Measurements from ENCODE around the gene NELL2.

DNA sequence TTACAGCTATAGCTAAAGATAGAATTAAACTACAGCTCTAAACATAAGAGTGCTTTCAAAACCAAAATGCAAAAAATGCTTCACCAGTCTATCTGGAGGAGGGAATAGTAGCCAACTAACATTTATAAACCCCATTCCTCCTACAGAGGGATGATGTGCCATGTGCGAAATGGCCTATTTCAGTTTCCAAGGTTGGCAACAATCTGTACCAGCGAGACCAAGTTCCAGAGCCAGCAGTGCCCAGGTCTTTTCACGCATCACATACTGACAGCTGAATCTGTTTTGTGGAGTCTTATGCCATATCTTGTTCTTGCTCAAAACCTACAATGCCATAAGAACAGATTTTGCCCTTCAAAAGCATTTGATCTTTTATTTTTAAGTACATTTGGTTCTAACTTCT is 24.5 kb downstream of the NELL2 start:
- no peak for TF ChIP-seq JUN (IDR thresholded peaks at IDR 0.05; ENCODE audit: borderline replicate concordance, low read depth, low read length)
- TF ChIP-seq JUN (CRISPR knock-in tag; IDR thresholded peaks at IDR 0.05; ENCODE audit: borderline replicate concordance), result no peak
- TF ChIP-seq E2F4 (CRISPR knock-in tag; IDR thresholded peaks at IDR 0.05; ENCODE audit: low read depth), result no peak
- TF ChIP-seq, protein P1, sequence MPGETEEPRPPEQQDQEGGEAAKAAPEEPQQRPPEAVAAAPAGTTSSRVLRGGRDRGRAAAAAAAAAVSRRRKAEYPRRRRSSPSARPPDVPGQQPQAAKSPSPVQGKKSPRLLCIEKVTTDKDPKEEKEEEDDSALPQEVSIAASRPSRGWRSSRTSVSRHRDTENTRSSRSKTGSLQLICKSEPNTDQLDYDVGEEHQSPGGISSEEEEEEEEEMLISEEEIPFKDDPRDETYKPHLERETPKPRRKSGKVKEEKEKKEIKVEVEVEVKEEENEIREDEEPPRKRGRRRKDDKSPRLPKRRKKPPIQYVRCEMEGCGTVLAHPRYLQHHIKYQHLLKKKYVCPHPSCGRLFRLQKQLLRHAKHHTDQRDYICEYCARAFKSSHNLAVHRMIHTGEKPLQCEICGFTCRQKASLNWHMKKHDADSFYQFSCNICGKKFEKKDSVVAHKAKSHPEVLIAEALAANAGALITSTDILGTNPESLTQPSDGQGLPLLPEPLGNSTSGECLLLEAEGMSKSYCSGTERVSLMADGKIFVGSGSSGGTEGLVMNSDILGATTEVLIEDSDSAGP (CRISPR knock-in tag; IDR thresholded peaks at IDR 0.05), result no peak
- no peak for TF ChIP-seq DMBX1 (CRISPR knock-in tag; IDR thresholded peaks at IDR 0.05; ENCODE audit: borderline replicate concordance)
- no peak for TF ChIP-seq KLF6 (CRISPR knock-in tag; IDR thresholded peaks at IDR 0.05; ENCODE audit: borderline replicate concordance)

Measured in K562 (cell line).